Astrocyte of the hippocampus (primary cell): ENCODE measurements around the gene FCER2.

Experiments used
- DNase-seq: peaks from one replicate; pipeline ENCODE4 v3.0.0; 2011; ENCODE audit warnings: low read depth, low spot score

Gene FCER2

DNA sequence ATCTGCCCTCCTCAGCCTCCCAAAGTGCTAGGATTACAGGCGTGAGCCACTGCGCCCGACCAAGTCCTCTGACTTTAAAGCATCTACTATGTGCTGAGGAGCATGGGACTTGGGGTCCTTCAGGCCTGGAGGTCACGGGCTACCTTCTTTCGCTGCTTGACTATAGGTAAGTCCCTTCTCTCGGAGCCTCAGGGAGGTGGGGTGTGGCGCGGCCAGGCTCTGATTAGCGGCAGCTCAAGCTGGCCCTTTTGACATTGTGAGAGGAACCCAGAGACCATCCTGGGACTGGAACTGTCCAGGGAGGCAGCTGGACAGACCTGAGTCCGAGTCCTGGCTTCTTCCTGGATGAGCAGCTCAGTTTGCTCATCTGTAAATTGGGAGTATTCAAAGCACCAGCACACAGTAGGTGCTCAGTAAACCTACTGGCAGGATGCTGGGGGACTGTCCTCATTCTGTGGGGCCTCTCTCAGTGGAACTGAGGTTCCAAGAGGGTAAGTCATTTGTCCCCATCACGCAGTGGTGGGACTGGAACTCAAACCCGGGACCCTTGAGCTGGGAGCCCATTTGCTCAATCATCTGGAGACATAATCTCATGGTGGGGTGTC, 780 bp downstream of the FCER2 start:
- no peak for DNase-seq

GRCh38 chr19:7699417-7700401, 2.2 kb downstream of the FCER2 start:
- DNase-seq = no peak

DNA sequence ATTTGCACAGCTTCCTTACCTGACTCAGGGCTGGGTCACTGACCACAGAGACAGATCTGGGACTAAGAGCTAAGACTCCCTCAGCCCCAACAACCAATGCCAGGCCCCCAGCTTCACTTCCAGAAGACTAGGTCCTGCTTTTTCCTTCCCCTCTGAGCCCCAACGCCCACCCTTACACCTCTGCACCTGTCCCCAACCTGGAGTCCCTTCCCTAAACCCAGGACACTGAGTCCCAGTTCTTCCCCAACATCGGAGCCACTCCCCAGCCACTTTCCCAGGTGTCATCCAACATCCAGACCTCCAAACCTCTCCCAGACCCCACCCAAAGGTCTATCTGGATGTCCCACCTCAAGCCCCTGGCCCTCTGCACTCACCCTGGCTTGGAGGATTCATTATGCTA, 2.9 kb downstream of the FCER2 start:
- no peak for DNase-seq

- no peak for DNase-seq
Observed at GRCh38 chr19:7698583-7698982, 3.3 kb downstream of the FCER2 start.

GRCh38 chr19:7697721-7698287, 4.1 kb downstream of the FCER2 start:
- no peak for DNase-seq

DNA sequence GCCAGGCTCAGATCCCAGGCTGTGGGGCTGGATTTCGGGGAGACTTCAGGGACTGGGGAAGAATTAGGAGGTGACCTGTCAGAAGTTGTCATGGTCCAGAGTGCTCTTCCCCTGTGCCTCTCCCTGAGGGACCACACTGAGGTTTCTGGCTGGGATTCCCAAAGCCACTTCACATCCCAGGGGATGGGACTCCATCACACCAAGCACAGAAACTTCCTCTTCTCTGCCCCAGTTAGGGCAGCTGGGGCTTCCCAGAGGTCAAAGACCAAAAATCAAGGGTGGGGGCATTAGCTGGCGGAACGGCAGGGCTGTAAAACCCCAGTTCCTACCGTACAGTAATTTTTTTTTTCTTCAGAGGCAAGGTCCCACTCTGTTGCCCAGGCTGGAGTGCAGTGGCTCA, 7.4 kb downstream of the FCER2 start:
- DNase-seq = no peak

- no peak for DNase-seq
Observed at GRCh38 chr19:7692417-7693088, 9.4 kb downstream of the FCER2 start.

- DNase-seq = no peak
Observed at GRCh38 chr19:7691497-7691896, 10.4 kb downstream of the FCER2 start.

- DNase-seq = no peak
Observed at GRCh38 chr19:7690779-7691258, 11.1 kb downstream of the FCER2 start.

DNA sequence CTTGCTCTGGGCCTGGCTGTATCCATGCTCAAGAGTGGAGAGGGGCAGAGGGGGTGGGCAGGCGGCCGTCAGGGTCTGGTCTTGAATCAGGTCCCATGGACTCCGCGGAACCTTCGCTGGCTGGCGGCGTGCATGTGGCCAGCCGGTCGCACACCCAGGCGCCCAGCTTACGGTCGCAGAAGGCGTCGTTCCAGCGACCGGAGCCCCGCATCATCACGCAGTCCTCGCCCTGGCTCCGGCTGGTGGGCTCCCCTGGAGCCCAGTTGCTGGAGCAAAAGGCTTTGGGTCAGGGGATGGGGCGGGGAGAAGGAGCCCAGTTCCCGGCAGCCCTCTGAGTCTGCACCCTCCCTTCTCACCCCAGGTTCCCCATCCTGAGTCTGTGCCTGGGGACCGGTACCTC, 12.8 kb downstream of the FCER2 start:
- DNase-seq = no peak

DNA sequence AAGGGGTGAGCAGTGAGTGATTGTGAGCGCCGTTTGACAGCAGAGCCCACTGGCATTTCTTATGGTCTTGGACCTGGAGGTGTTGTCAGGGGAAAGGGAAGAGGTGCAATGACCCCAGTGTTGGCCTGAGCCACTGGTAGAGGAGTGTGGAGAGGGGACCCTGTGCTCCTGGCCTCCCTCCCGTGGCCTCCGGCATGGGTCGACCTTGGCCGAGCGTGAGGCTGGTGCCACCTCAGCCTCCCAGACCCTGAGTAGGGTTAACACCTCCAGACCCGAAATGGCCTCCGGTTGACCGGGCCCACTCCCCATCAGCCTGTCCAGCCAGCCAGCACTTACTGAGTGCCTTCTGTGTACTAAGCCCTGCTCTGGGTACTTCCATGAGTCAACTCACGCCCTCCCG, 14.8 kb downstream of the FCER2 start:
- DNase-seq = no peak

DNA sequence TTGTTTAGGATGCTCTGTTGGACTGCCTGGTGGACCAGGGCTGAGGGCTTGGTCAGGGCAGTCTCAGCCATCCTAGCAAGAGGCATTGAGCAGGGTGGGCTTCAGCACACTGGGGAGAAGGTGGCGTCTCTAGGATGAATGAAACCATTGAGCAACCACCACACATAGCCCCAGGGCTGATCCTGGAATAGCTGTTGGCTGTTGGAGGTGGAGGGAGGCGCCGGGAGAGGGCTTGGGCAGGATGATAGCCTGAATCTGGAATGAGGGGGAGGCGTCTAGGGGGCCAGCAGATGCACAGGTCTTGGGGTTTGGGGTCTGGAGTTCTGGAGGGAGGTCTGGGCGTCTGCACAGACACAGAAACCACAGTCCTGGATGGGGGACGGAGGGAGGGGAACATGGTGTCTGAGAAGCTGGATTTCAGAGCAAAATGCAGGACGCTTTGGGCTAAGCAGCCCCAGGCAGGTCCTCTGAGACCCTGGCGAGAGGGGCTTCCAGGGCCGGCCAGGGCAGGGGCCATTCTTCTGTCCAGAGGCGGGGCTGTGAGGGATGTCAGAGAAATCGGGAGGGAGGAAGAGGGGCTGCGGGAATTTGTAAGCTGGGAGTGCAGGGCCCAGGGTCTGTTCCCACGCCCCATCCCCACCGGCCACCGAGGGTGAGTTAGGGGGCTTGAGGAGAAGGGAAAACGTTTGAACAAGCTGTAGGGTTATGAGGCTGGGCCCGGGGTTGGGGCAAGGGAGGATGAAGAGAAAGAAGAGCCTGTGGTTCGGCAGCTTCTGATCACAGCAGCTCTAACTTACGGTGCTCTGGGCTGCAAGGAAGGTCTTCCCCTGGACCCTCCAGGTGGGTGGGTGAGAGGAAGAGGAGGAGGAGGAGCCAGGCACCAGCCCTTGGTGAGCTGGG, 16.1 kb downstream of the FCER2 start:
- no peak for DNase-seq

- no peak for DNase-seq
Observed at GRCh38 chr19:7682175-7682855, 19.6 kb downstream of the FCER2 start.

GRCh38 chr19:7681340-7682174, 20.4 kb downstream of the FCER2 start:
- peak; percentile 84 for DNase-seq

GRCh38 chr19:7680606-7681339, 21.2 kb downstream of the FCER2 start, which contains the start of gene TRAPPC5:
TRAPPC5 (plus strand) TSS chr19:7680833; CDS start chr19:7682254, 1,421 bp downstream.
- DNase-seq = peak; percentile 95

DNA sequence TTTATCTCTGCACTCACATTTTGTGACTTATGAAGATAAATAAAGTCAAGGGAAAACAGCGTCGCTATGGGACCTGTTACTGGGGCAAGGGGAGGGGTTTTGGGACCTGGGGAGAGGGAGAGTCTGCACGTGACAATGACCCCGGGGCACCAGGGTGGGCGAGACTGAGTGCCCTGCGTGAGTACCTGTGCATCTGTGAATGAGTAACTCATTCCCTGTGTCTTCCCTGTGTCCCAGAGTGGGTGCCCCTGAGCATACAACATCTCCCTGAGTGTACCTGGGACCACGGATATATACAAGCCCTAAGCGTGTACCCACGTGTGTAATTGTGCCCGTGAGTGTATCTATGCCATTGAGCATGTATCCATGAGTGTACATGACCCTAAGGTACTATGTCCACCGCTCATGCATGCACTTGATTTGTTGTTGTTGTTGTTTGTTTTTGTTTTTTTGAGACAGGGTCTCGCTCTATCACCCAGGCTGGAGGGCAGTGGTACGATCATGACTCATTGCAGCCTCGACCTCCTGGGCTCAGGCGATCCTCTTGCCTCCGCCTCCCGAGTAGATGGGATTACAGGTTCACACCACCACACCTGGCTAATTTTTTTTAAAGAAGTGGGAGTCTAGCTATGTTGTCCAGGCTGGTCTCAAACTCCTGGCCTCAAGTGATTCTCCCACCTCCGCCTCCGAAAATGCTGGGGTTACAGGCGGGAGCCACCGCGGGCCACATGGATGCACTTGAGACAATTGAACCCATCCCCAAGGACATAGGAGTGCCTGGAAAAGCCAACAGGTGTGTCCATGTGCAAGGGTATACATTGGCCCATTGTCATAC, 21.9 kb downstream of the FCER2 start:
- DNase-seq = no peak

GRCh38 chr19:7678971-7679751, 22.8 kb downstream of the FCER2 start:
- no peak for DNase-seq
